OCI-LY7 (cell line): ENCODE measurements around the gene DBNL. TPM values are rescaled to one million over a fixed set of nuclear protein-coding genes. Genes with fewer than 3 reads are reported as not detected.

Experiments
- BruUV-seq: library from RNA; stranded (reverse); fragments of 400-500 nt; replicated peaks from 2 replicates; lab custom pipeline; 2021; lab: Mats Ljungman, UMichigan
- CTCF ChIA-PET: fragments of 300-600 bp; sonication (Branson Sonifier 250); formaldehyde crosslinking; loops from one replicate; lab custom pipeline; 2022; ENCODE audit warnings: antibody characterized with exemption; ENCODE audit not compliant: unreplicated experiment; lab: Charles Lee
- POLR2A ChIA-PET: fragments of 300-600 bp; sonication (Branson Sonifier 250); formaldehyde crosslinking; loops from one replicate; lab custom pipeline; 2022; ENCODE audit warnings: antibody characterized with exemption; lab: Charles Lee
- DNase-seq: peaks from one replicate; pipeline ENCODE4 v3.0.0-alpha.2; 2015; ENCODE audit warnings: low spot score
- H2AFZ ChIP-seq: fragments of 200-600 bp; sonication (generic), shearing (Covaris generic); 2 replicates; pipeline ENCODE4 v1.6.1; 2014; ENCODE audit warnings: mild to moderate bottlenecking, antibody characterized with exemption, low read length, moderate library complexity
- H3K27ac ChIP-seq: fragments of 200-600 bp; sonication (generic); 2 replicates; pipeline ENCODE4 v1.5.1; 2014; ENCODE audit warnings: mixed run types, low read depth, mild to moderate bottlenecking, moderate library complexity, low read length, inconsistent platforms; ENCODE audit not compliant: poor library complexity, severe bottlenecking
- H3K36me3 ChIP-seq: fragments of 200-600 bp; sonication (generic); 2 replicates; pipeline ENCODE4 v1.6.1; 2014; ENCODE audit warnings: mild to moderate bottlenecking, antibody characterized with exemption, low read length, moderate library complexity, mixed read lengths; ENCODE audit not compliant: insufficient read depth
- H3K4me1 ChIP-seq: fragments of 200-600 bp; sonication (generic); 2 replicates; pipeline ENCODE4 v1.5.1; 2014; ENCODE audit warnings: mild to moderate bottlenecking, low read length; ENCODE audit not compliant: insufficient read depth, poor library complexity, severe bottlenecking
- H3K4me2 ChIP-seq: fragments of 200-600 bp; sonication (generic); 2 replicates; pipeline ENCODE4 v1.6.1; 2014; ENCODE audit warnings: mild to moderate bottlenecking, low read length
- H3K4me3 ChIP-seq: fragments of 200-600 bp; sonication (generic); 2 replicates; pipeline ENCODE4 v1.5.1; 2014; ENCODE audit warnings: mild to moderate bottlenecking, low read depth, low read length; ENCODE audit not compliant: poor library complexity, severe bottlenecking
- H3K79me2 ChIP-seq: fragments of 200-600 bp; sonication (generic); 2 replicates; pipeline ENCODE4 v1.6.1; 2016; ENCODE audit warnings: low read depth, mild to moderate bottlenecking, low read length, moderate library complexity, mixed read lengths; ENCODE audit not compliant: insufficient read depth
- H3K9me2 ChIP-seq: fragments of 200-600 bp; sonication (generic); 2 replicates; pipeline ENCODE4 v1.6.1; 2016; ENCODE audit warnings: mild to moderate bottlenecking, low read length, mixed read lengths; ENCODE audit not compliant: insufficient read depth
- H3K9me3 ChIP-seq: fragments of 200-600 bp; sonication (generic); 2 replicates; pipeline ENCODE4 v1.6.1; 2014; ENCODE audit warnings: mild to moderate bottlenecking, mixed run types, low read length, mixed read lengths
- H4K20me1 ChIP-seq: fragments of 200-600 bp; sonication (generic); 2 replicates; pipeline ENCODE4 v1.6.1; 2014; ENCODE audit warnings: mild to moderate bottlenecking, antibody characterized with exemption, low read length, moderate library complexity, mixed read lengths; ENCODE audit not compliant: insufficient read depth
- EZH2phosphoT487 ChIP-seq: fragments of 200-600 bp; sonication (generic); IDR thresholded peaks from 2 replicates; pipeline ENCODE4 v1.6.1; 2018; ENCODE audit warnings: low read depth, borderline replicate concordance, mild to moderate bottlenecking, mixed run types, antibody characterized with exemption, low read length, moderate library complexity, mixed read lengths
- intact Hi-C: fragments of 100-400 bp; cut with micrococcal nuclease; formaldehyde crosslinking; loops from one replicate; pipeline ENCODE4 v1.10.0; 2022; ENCODE audit not compliant: unreplicated experiment
- total RNA-seq, 2 experiments: library from RNA; depleted of rRNA in 1 of 2; stranded (reverse); fragments of >200 nt in 1 of 2; shearing (Covaris generic) in 1 of 2; gene quantifications; 2 replicates each; pipeline ENCODE4 v1.2.3, GENCODE V29; 2014 to 2022
- TF ChIP-seq, protein P1 (sequence below): fragments of 200-600 bp; sonication (generic); conservative IDR thresholded peaks from 2 replicates; pipeline ENCODE4 v1.5.1; 2014; ENCODE audit warnings: mild to moderate bottlenecking, antibody characterized with exemption, low read length, moderate library complexity, mixed read lengths

The DBNL gene
- total RNA-seq, 2 experiments from 2014 or later: 124 to 137 TPM

DNA sequence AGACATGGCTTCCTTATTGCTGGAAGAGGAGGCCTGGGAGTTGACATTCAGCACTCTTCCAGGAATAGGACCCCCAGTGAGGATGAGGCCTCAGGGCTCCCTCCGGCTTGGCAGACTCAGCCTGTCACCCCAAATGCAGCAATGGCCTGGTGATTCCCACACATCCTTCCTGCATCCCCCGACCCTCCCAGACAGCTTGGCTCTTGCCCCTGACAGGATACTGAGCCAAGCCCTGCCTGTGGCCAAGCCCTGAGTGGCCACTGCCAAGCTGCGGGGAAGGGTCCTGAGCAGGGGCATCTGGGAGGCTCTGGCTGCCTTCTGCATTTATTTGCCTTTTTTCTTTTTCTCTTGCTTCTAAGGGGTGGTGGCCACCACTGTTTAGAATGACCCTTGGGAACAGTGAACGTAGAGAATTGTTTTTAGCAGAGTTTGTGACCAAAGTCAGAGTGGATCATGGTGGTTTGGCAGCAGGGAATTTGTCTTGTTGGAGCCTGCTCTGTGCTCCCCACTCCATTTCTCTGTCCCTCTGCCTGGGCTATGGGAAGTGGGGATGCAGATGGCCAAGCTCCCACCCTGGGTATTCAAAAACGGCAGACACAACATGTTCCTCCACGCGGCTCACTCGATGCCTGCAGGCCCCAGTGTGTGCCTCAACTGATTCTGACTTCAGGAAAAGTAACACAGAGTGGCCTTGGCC is 16.6 kb downstream of the DBNL start:
- Histone ChIP-seq H3K79me2 (no peaks in the 10 kb centered on the region), H3K27ac (no peak overlapping the region), H3K9me2 (no peaks in the 10 kb centered on the region), H3K9me3 (no peaks in the 10 kb centered on the region), H3K4me1 (peaks cover 29% of the 10 kb centered on the region), H3K4me2 (no peak overlapping the region), H3K36me3 (peaks cover 70% of the 10 kb centered on the region), H2AFZ (no peak overlapping the region), H3K4me3 (no peak overlapping the region), H4K20me1 (no peaks in the 10 kb centered on the region)
- BruUV-seq: TSS peak; percentile 48
- CTCF ChIA-PET: no interaction called here
- intact Hi-C loops: no loop called here
- no peak for TF ChIP-seq EZH2phosphoT487
- TF ChIP-seq, protein P1, sequence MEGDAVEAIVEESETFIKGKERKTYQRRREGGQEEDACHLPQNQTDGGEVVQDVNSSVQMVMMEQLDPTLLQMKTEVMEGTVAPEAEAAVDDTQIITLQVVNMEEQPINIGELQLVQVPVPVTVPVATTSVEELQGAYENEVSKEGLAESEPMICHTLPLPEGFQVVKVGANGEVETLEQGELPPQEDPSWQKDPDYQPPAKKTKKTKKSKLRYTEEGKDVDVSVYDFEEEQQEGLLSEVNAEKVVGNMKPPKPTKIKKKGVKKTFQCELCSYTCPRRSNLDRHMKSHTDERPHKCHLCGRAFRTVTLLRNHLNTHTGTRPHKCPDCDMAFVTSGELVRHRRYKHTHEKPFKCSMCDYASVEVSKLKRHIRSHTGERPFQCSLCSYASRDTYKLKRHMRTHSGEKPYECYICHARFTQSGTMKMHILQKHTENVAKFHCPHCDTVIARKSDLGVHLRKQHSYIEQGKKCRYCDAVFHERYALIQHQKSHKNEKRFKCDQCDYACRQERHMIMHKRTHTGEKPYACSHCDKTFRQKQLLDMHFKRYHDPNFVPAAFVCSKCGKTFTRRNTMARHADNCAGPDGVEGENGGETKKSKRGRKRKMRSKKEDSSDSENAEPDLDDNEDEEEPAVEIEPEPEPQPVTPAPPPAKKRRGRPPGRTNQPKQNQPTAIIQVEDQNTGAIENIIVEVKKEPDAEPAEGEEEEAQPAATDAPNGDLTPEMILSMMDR: no peak
- DNase-seq: no peak
- POLR2A ChIA-PET: interaction anchor here (0.6 kb wide), 1 partner anchor 63 kb away, joined by 3 read pairs; no protein-coding TSS in a partner anchor

DNA sequence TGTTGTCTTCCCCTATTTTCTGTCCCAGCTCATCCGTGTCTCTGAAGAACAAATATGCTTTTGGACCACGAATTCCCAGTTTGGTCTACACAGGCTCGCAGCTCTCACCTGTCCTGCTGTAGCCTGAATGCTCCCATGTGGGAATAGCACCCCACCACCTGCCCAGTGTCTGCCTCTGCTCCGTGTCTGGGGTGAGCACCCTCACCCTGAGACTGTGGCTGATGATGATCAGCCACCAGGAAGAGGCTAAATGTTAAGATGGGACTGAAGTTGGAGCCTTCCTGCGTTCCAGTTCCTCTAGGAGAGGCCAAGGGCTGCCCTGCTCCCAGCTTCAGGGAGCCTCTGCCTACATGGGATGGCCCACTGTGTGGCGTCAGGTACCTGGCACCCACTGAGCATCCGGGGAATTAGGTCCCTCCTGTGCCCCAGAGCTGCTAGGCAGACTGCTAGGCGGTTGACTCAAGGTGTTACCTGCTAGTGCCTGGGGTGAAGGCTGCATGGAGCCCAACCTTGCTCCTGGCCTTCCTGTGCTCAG is 17.2 kb downstream of the DBNL start:
- intact Hi-C loops: no loop called here
- Histone ChIP-seq H3K9me3 (no peaks in the 10 kb centered on the region), H2AFZ (no peak overlapping the region), H3K4me2 (no peak overlapping the region), H4K20me1 (no peaks in the 10 kb centered on the region), H3K27ac (no peak overlapping the region), H3K4me3 (no peak overlapping the region), H3K79me2 (no peaks in the 10 kb centered on the region), H3K4me1 (peaks cover 31% of the 10 kb centered on the region), H3K36me3 (peaks cover 64% of the 10 kb centered on the region), H3K9me2 (no peaks in the 10 kb centered on the region)
- ChIA-PET POLR2A (interaction anchor here (0.6 kb wide), 1 partner anchor 27 kb away, joined by 3 read pairs; no protein-coding TSS in a partner anchor), CTCF (no interaction called here)
- no TSS peak for BruUV-seq
- TF ChIP-seq, protein P1: no peak
- DNase-seq: no peak
